ENCODE results near the gene TRIP10.

TRIP10 gene

DNA sequence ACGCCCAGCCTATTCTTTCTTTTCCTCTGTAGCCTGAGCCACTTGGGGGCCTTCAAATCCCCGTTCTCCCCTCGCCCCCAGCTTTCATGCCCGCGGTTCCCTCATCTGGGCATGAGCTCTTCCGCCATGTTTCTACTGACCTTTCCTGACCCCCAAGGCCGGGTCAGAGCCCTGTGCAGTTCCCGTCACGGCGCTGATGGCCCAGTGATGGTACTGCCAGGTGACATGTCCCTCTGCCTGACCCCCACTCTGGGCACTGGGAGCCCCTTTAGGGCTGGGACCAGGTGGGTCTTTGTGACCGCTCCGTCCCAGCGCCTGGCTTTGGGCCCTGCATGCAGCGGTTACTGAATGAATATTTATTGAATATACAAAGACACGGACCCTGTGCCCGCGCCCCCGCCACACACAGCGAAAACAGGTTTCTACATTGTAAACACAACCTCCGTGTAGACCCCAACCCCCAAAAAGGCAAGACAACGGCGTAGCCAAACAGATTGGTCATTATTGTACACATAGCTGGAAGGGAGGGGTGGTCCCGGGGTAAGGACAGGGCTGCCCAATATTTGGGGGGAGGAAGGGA is 9.8 kb upstream of the TRIP10 start:
- DNase-seq: no peak

DNA sequence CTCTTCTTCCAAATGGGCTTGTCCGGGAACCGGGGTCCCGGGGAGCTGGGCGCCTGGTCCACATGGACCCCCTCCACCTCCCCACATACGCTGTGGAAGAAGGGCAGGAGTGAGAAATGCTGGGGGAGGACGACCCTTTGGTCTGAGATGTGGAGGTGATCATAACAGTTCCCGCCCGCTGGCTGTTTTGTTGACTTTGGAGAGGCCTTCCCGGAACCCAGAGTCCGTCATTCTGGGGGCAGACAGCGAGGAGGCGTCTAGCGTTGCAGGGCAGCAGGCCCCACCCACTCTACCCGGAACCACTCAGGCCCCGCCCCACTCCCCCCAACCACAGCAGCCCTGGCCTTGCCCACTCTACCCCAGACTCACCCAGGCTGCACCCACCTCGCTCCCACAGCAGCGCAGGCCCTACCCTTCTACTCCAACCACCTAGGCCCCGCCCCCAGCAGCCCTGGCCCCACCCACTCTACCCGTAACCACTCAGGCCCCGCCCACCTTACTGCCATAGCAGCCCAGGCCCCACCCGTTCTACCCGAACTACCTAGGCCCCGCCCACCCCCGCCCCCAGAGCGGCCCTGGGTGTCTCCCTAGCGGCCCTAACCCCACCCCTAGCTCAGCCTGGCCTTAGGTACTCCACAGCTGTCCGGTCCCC is 9.2 kb upstream of the TRIP10 start:
- peak in 1 of 2 donors; percentile 59 for DNase-seq

DNA sequence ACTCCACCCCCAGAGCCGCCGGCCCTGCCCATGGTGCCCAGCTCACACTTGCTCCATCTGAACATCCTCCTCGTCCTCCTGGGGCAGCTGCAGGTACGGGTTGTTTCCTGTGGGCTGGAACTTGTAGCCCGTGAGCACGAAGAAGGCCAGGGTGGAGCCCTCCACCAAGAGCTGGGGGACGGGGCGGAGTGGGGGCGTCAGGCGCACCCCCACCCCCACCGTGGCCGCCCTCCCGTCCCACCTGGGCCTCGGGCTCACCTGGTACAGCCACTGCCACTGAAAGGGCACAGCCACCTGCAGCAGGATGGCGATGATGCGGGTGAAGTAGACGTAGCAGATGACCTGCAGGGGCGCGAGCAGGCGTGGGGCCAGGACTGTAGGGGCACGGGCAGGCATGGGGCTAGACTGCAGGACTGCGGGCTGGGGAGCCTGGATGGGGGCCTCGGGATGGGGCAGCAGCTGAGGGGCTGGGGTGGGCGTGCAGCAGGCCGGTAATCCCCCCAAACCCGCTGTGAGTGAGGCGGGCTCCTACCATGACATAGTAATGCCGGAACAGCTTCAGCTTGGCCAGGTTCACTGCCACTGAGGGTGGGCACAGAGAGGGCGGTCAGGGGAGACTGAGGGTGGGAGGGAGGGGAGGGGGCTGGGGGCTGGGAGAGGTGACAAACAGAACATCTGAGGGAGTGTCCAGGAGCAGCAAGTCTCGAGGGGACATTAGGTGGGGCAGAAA is 8.4 kb upstream of the TRIP10 start:
- DNase-seq: no peak

DNA sequence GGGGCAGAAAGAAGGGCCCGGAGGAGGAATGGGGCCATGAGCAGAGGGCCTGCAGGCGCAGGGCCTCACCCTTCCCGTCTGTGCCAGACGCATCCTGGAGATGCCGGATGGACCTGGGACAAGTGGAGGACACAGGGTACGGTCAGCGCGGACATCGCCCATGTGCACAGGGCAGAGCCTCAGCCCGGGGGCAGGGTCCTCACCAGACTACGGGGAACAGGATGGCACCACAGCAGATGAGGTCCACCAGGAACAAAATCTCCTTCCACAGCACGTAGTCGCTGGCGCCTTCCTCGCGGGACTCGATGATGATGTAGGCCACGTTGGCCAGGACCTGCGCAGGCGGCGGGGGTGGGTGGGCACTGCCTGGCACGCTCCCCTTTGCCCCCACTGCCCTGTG is 7.7 kb upstream of the TRIP10 start:
- DNase-seq: no peak

DNA sequence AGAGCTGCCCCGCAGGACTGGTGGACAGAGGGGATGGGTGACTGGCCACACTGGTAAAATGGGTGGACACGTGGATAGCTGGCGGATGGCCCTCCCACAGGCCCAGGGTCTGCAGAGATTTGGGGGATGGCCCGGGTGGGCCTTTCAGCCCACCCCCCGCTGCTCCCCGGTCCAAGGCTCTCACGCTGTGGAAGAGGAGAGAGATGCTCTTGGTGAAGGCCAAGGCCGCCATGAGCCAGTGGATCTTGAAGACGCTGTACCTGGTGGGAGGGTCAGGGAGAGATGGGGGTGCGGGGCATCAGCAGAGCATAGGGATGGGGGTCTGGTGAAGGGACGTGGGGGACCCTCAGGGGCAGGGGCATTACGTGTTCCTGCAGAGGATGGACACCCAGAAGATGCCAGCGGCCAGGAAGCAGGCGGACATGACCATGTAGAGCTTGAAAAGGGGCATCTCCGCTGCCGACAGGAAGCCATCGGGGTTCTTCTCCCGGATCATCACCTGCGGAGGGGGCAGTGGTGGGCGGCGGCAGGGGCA is 6.6 kb upstream of the TRIP10 start:
- DNase-seq: no peak

DNA sequence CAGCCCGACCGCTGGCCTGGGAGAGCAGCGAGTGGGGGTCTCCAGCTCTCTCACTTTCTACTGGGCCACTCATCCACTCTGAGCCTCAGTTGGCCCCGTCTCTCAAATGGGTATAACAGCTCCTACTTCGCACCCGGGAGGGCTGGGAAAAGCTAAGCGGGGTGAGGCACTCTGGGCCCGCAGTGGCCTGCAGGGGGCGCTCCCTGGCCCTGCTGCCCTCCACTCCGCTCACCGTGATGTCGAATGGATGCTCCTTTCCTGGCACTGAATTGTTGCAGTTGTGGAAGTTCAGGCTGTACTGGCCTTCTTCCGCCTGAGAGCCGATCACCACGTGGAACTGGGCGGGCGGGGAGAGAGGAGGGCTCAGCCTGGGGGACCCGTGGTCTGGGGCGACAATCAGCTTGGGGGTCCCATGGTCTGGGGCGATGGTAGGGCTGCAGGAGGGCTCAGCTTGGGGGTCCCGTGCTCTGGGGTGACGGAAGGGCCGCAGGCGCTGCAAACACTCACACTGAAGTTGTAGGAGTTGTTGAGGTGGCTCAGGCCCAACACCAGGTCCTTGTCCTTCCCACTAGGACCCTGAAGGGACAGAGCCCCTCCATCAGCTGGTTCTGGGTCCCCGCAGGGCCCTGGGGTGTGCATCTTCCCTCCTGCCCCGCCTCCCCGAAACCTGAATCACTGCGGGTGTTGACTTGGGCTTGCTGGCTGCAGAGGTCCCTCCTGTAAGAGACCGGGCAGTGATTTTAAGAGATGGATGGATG is 6.0 kb upstream of the TRIP10 start:
- DNase-seq: no peak

DNA sequence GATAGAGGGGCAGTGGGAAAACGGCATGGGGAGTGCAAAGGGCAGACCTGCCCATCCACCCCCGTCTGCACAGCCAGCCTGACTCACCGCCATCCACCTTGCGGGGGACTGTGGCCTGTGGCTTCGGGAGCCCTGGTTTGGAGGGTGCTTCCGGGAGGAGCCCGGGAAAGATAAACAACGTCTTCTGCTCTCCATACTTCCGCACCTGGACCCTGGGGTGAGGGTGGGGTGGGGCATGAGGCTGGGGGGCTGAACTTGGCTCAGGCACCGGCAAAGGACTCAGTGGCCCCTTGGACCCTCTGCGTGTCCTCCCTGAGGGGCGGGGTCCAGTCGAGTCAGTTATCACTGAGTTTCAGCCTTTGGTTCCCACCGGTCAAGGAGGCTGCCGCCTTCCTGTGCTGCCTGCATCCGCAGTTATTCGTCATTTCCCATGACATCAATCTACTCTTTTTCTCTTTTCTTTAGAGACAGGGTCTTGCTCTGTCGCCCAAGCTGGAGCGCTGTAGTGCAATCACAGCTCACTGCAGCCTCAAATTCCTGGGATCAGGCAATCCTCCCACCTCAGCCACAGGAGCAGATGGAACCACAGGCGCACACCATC is 5.3 kb upstream of the TRIP10 start:
- no peak for DNase-seq

DNA sequence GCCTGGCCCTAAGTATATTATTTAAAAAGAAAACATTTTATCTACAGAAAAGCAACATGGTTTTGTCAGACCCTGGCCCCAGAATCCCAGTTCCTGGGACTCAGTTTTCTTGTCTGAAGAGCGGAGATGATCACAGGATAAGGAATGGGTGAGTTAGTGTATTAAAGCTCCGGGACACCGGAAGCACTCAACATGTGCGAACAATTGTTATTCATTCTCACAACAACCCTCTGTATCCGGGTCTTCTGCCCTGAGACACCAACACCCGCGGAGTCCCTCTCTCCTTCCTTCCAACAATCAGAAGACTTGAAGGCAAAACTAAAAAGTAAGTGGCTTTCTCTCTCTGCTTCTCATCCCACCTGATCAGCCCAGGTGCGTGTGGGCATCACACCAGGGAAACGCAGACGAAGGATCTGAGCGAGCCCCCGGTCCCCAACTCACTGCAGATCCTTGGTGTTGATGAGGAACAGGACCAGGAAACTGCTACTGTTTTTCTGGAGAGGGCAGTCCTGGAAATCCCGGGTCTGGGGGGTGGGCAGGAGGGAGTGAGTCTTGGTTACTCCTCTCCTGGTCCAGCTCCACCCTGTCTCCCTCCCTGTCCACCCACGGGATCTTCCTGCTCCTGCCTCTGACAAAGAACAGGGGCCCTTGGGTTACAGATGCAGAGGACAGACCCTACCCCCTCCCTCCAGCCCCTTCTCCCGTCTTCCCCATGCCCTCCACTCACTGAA is 4.1 kb upstream of the TRIP10 start:
- DNase-seq: no peak

DNA sequence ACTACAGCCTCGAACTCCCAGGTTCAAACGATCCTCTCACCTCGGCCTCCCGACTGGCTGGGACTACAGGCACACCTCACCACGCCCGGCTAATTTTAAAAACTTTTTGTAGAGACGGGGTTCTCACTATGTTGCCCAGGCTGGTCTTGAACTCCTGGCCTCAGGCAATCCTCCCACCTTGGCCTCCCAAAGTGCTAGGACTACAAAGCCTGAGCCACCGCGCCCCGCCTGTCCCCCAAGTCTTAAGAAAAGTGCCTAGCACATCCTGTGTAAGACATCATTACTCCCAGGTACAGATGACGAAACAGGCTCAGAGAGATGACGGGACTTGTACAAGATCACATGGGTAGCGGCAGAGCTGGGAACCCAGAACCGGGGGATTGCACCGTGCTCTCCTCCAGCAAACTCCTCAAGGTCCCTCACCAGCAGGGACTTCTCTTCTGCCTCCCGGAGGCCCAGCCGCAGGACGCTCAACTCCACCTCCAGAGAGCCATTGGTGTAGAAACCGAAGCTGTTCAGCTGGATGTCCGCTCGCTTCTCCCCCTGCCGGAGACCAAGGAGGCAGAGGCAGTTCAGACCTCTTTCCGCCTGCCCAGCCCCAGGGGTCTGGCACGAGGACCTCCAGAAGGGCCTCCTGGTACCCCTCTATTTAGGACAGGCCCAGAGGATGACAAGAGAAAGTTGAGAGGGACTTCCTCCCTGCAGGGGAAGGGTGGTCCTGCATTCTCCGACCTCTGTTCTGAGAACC is 3.1 kb upstream of the TRIP10 start:
- DNase-seq: peak; percentile 56 to 68

DNA sequence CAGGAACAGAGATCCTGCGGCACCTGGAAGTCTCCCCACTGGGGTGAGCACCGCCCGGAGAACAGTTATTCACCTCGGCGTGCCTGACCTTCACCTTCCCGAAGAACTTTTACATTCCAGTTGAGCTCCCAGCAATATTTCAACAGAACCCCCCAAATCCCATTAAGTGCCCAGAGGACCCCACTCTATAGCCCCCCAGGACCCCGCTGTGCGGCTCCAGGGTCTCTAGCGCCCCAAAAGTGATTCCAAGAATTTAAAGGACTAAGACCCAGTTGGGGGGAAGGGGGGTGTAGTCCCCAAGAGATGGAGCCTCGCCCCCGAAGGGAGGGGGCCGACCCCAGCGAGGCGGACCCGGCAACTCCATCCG is 2.6 kb upstream of the TRIP10 start:
- no peak for DNase-seq

DNA sequence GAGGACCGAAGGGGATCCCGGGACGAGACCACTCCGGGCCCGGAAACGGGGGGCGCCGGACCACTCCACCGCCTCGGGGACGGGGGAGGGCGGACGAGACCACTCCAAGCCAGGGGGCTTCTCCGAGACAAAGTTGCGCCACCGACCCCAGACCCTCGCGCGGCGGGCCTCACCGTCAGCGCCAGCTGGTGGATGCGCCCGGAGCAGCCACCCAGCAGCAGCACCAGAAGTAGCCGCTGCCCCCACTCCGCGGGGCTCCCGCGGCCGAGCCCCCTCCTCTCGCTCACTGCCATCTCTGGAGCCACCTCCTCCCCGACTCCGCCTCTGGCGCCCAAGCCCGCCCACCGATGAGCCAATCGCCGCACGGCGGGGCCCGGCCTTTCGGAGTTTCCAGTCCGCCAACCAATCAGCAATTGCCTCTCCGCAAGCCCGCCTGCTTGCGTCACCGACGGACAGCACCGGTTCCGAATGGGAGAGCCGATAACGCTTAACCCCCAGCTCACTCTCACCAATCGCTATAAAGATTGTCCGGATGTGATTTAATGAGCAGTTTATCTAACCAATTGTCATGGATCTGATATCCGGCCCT is 2.1 kb upstream of the TRIP10 start, which contains the start of gene GPR108:
TSS of gene GPR108 (minus strand) at position 297 of the 589 bp plus-strand sequence. CDS start at position 293, 4 bp downstream.
- peak; percentile 98 to 99 for DNase-seq

DNA sequence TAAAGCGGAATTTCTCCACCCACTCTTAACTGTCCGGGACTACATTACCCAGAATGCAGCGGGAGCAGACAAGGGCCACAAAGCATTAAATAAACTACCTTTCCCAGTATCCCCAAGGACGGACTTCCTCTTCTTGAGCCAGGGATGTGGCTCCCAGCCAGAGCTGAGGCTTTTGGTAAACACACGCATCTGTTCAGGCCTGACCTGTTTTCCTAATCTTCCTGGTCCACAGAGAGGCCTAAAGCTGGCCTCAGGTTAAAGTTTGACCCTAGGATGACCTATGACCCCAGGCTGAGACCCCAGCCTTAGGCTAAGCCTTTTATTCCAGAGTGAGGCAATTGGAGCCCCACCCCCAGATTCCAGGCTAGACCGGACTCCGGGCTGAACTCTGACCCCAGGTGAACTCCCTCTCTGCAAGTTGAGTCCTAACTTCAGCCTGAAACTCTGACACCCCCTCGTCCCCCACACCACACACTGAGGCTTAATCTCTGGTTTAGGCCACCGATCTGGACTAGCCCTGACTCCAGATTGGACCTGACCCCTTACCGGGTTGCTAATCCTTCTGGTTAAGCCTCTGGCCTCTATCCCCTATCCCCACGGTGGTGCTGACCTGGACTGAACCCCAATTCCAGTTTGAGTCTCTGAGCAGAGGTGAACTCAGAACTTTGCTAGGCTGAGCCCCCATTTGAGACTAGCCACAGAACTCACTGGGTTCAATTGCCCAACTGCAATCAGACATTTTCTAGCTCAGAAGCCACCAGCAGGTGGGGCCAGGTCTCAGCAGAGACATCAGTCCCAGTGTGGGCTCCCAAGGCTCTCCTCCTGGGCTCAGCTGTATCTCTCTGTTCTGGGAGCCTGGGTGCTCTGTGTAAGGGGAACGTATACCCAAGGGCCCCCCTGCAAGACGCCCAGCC is 1.4 kb upstream of the TRIP10 start:
- DNase-seq: peak; percentile 77 to 79

DNA sequence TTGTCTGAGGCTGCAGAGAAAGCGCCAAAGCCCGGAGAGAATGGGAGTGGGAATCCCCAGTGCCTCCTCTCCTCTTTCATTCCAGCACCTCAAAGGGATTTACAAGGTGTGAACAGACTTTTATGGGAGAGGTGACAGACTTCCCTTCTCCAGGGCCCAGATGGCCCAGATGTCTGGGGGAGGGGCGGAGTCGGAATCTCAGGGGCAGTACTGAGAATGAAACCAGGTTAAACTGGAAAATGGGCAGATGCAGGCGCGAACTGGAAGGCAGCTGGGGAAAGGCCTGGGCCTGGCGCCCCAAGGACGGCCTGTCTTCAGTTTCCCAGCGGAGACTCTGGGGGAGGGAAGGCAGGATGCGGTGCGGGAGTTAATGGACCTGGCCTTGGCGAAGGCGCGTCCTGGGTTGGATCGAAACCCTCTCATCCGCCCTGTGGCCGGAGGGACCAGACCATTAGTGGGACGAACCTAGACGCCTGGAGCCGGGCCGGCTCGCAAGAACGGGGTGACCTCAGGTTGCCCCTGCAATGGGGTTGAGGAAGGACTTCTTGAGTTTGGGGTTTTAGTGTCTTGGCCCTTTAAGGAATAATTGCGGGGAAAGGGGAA is 592 bp upstream of the TRIP10 start:
- peak in 1 of 2 donors; percentile 42 for DNase-seq

DNA sequence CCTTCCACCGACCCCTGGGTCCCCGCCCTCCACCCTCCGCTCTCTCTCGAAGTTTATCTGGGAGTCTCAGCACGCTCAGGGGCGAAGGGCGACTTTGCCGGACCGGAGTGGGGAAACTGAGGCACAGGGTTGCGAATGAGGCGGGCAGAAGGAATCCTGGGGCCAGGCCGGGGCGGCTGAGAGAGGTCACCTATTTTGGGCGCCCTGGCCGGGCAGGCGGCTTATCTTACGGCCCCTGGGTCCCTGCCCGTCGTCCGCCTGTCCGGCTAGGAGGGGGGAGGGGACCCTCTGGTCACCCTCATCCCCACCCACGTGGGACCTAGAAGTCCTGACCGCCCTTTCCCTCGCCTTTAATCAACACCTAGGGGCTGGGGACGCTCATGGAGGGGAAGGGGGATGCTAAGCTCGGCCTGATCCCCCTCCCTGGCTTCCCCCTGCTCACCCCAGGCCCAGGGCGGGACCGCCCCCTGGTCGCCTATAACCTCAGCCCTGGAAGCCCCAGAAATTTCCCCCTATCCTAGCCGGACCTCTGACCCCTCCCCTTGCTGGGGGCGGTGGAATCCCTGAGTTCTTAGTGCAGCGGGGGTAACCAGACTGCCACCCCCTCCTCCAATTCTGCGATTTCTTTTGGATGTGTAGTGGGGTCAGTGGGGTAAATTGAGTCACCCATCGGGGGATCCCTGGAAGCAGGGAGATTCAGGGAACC is 556 bp downstream of the TRIP10 start:
- peak; percentile 14 to 16 for DNase-seq

DNA sequence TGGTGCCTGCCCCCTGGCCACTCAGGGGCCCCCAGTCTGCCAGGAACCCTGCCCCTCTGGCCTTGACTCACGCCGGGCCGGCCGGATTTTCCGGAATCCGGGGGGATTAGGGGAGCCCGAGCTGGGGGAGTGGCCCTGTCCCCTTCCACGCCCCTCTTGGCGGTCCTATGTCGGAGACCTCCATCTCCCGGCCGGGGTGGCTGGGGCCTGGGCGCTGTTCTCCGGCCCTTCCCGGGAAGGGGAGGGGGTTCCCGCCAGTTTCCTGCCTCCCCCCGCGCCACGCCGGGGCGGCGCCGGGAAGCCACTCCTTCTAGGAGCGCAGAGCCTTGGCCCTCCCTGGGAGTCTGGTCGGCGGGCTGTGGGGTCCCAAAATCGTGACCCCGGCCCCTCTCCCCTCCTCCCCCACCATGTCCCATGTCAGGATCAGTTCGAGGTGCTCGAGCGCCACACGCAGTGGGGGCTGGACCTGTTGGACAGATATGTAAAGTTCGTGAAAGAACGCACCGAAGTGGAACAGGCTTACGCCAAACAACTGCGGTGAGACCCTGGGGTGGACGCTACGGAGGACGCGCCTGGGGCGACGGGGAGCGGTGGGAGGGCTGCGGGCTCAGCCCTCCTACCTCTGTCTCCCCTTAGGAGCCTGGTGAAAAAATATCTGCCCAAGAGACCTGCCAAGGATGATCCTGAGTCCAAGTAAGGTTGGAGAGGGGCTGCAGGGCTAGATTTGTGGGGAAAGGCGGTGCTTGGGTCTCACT is 1.3 kb downstream of the TRIP10 start:
- no peak for DNase-seq

DNA sequence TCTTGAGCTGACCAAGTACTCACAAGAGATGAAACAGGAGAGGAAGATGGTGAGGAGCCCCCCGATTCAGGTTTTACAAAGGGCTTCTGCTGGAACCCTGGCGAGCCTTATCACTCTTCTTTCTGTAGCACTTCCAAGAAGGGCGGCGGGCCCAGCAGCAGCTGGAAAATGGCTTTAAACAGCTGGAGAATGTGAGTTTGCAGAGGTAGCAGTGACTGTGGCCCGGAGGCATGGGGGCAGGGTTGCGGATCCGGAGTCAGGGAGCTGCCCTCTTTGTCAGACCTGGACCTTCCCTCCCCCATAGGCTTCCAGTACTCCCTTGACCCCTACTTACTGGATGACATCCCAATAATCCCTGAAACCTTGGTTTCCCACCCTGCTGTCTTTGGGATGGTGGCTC is 3.6 kb downstream of the TRIP10 start:
- no peak for DNase-seq

DNA sequence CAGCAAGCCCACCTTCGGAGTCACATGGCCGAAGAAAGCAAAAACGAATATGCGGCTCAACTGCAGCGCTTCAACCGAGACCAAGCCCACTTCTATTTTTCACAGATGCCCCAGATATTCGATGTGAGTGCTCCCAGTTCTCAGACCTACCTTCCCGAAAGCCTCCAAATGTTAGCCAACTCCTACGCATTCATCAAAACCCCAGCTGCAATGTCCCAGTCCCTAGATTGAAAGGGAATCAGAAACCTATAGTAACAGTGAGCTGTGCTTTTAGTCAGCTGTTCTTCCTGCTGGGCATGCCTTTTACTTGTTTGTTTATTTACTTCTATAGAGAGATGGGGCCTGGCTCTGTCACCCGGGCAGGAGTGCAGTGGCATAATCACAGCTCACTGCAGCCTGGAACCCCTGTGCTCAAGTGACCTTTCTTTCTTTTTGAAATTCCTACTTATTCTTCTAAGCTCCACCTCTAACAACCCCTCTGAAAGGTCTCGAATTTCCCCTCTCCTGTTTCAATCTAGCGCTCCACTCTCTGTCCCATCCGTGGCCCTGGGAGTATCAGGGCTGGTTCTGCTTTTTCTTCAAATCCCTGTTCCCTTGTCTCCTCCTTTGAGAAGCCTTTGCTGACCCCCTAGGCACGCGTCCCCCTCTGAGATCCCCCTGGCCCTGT is 4.4 kb downstream of the TRIP10 start:
- DNase-seq: no peak

Data from activated CD4-positive, alpha-beta T cell treated with anti-CD3 and anti-CD28 coated beads for 4 hours (primary cell).